ENCODE results near the gene ADGRA3. TPM values are rescaled to one million over a fixed set of nuclear protein-coding genes. Genes with fewer than 3 reads are reported as not detected.

The ADGRA3 gene
- total and polyA plus RNA-seq, 2 donors (not counting 3 experiments of a cell fraction or from before 2014, with no cell fraction given), result 17.2 to 36.2 TPM

GRCh38 chr4:22463179-22463578, 52.7 kb downstream of the ADGRA3 start:
- H3K9ac ChIP-seq (replicated peaks; ENCODE audit: extremely low read depth, insufficient read depth, low read length), result no peak overlapping the region
- H3K4me3 ChIP-seq (replicated peaks in 1 of 3; ENCODE audit: insufficient read depth in 1 of 3, low read depth in 1 of 3, low read length in 3 of 3), result no peak overlapping the region
- FAIRE-seq (no peak), DNase-seq (ENCODE audit: low read depth, low spot score) (no peak)
- POLR2A ChIA-PET, result no interaction called here
- H3K4me2 ChIP-seq (ENCODE audit: insufficient read depth, low read length), result no peak overlapping the region
- CTCF ChIA-PET, result no interaction called here
- no peak overlapping the region for H3K27ac ChIP-seq (ENCODE audit: insufficient read depth, low read depth, low read length)
- H3K9me3 ChIP-seq (replicated peaks; ENCODE audit: control insufficient read depth, insufficient read depth, low read length), result no peaks in the 10 kb centered on the region
- no peaks in the 10 kb centered on the region for H3K36me3 ChIP-seq (ENCODE audit: control insufficient read depth in 2 of 2, extremely low read depth in 1 of 2, insufficient read depth in 2 of 2, low read length in 2 of 2)
- dilution Hi-C loops (cut with MboI; ENCODE audit: extremely low pct_ligation_motif_present, low sequenced_read_pairs), result no loop called here
- H3K79me2 ChIP-seq (ENCODE audit: control insufficient read depth, insufficient read depth, low read length), result no peaks in the 10 kb centered on the region
- H4K20me1 ChIP-seq (replicated peaks; ENCODE audit: control insufficient read depth, extremely low read depth, insufficient read depth, low read length), result no peaks in the 10 kb centered on the region
- no TSS peak for BruUV-seq (replicated peaks)
- no peaks in the 10 kb centered on the region for H3K9me1 ChIP-seq (replicated peaks; ENCODE audit: control insufficient read depth, extremely low read depth, insufficient read depth, low read length)
- intact Hi-C loops (cut with micrococcal nuclease), result no loop called here
- TF ChIP-seq MAX (IDR thresholded peaks at IDR 0.05; ENCODE audit: insufficient read depth, insufficient read length), result no peak
- TF ChIP-seq, protein P1, sequence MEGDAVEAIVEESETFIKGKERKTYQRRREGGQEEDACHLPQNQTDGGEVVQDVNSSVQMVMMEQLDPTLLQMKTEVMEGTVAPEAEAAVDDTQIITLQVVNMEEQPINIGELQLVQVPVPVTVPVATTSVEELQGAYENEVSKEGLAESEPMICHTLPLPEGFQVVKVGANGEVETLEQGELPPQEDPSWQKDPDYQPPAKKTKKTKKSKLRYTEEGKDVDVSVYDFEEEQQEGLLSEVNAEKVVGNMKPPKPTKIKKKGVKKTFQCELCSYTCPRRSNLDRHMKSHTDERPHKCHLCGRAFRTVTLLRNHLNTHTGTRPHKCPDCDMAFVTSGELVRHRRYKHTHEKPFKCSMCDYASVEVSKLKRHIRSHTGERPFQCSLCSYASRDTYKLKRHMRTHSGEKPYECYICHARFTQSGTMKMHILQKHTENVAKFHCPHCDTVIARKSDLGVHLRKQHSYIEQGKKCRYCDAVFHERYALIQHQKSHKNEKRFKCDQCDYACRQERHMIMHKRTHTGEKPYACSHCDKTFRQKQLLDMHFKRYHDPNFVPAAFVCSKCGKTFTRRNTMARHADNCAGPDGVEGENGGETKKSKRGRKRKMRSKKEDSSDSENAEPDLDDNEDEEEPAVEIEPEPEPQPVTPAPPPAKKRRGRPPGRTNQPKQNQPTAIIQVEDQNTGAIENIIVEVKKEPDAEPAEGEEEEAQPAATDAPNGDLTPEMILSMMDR (IDR thresholded peaks at IDR 0.05; ENCODE audit: extremely low read depth in 1 of 2, insufficient read depth in 1 of 2, low read depth in 1 of 2, low read length in 2 of 2), result no peak
- TF ChIP-seq POLR2A (IDR thresholded peaks at IDR 0.05; ENCODE audit: low read depth, low read length), result no peak
- TF ChIP-seq GATA2 (IDR thresholded peaks at IDR 0.05; ENCODE audit: insufficient read depth, insufficient read length, low read depth, low read length), result no peak
- no peak for TF ChIP-seq EZH2 (IDR thresholded peaks at IDR 0.05; ENCODE audit: borderline replicate concordance, low read depth, low read length, severe bottlenecking)
- no peak for TF ChIP-seq MYC (IDR thresholded peaks at IDR 0.05; ENCODE audit: low read depth, low read length)
- TF ChIP-seq JUN (IDR thresholded peaks at IDR 0.05; ENCODE audit: borderline replicate concordance, insufficient read depth, insufficient read length, low read depth), result no peak
- no peak for TF ChIP-seq POLR2AphosphoS5 (IDR thresholded peaks at IDR 0.05; ENCODE audit: insufficient read depth, low read depth, low read length)
- no peak for TF ChIP-seq FOS (IDR thresholded peaks at IDR 0.05; ENCODE audit: borderline replicate concordance, insufficient read depth, low read length)
- H2AFZ ChIP-seq (ENCODE audit: low read depth, low read length), result no peak overlapping the region
- H3K27me3 ChIP-seq (ENCODE audit: control insufficient read depth in 2 of 2, insufficient read depth in 2 of 2, low read length in 2 of 2), result no peaks in the 10 kb centered on the region
- H3K4me1 ChIP-seq (ENCODE audit: control insufficient read depth, extremely low read depth, insufficient read depth, low read length), result no peaks in the 10 kb centered on the region

Data from endothelial cell of umbilical vein (primary cell).